HL-60 (cell line): Measurements from ENCODE around the gene USP11.

Experiments
- CTCF ChIP-seq: IDR thresholded peaks from one replicate; pipeline ENCODE4 v1.5.1; 2011; ENCODE audit warnings: low read length, control low read depth, inconsistent platforms; ENCODE audit not compliant: insufficient read depth
- GABPA ChIP-seq: IDR thresholded peaks from 2 replicates; pipeline ENCODE4 v1.6.1; 2012; ENCODE audit warnings: low read depth
- POLR2AphosphoS5 ChIP-seq: IDR thresholded peaks from 2 replicates; pipeline ENCODE4 v1.6.1; 2012; ENCODE audit warnings: low read depth
- SPI1 ChIP-seq: IDR thresholded peaks from 2 replicates; pipeline ENCODE4 v1.6.1; 2012; ENCODE audit warnings: low read depth, mild to moderate bottlenecking, borderline replicate concordance
- TF ChIP-seq, protein P1 (sequence below): IDR thresholded peaks from 2 replicates; pipeline ENCODE4 v1.6.1; 2012; ENCODE audit warnings: low read depth; ENCODE audit not compliant: insufficient replicate concordance

DNA sequence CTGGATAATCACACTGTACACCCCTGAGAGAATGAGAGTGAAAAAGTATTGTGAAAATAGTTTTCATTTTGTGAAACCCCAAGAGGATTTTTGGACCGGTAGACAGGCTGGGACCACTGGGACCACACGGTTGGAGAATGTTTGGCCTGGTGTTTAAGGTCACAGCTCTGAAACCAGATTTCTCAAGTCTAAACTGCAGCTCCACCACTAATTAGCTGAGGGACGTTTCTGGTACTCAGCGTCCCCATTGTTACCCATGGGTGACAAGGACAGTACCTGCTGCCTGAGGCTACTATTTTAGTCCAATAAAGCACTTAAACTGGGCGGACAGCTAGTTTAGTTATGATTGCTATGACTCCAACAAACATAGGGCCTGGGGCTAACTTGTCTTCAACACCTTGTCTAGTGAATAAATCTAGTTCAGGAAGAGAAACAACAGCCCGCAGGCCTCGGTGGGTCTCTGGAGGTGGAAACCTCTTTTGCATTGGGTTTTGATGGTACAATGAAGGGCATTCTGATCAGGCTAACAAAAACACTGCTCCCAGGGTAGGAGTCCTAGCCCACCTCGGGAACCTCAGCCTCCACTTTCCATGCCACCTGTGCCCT lies 509 bp upstream of the USP11 start:
- no peak for TF ChIP-seq CTCF
- no peak for TF ChIP-seq POLR2AphosphoS5
- TF ChIP-seq, protein P1, sequence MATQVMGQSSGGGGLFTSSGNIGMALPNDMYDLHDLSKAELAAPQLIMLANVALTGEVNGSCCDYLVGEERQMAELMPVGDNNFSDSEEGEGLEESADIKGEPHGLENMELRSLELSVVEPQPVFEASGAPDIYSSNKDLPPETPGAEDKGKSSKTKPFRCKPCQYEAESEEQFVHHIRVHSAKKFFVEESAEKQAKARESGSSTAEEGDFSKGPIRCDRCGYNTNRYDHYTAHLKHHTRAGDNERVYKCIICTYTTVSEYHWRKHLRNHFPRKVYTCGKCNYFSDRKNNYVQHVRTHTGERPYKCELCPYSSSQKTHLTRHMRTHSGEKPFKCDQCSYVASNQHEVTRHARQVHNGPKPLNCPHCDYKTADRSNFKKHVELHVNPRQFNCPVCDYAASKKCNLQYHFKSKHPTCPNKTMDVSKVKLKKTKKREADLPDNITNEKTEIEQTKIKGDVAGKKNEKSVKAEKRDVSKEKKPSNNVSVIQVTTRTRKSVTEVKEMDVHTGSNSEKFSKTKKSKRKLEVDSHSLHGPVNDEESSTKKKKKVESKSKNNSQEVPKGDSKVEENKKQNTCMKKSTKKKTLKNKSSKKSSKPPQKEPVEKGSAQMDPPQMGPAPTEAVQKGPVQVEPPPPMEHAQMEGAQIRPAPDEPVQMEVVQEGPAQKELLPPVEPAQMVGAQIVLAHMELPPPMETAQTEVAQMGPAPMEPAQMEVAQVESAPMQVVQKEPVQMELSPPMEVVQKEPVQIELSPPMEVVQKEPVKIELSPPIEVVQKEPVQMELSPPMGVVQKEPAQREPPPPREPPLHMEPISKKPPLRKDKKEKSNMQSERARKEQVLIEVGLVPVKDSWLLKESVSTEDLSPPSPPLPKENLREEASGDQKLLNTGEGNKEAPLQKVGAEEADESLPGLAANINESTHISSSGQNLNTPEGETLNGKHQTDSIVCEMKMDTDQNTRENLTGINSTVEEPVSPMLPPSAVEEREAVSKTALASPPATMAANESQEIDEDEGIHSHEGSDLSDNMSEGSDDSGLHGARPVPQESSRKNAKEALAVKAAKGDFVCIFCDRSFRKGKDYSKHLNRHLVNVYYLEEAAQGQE: no peak
- no peak for TF ChIP-seq GABPA
- no peak for TF ChIP-seq SPI1
